Kidney (tissue), 14 donors: Measurements from ENCODE around the gene TRRAP. TPM values are rescaled to one million over a fixed set of nuclear protein-coding genes. Genes with fewer than 3 reads are reported as not detected.

Experiments
- DNase-seq, 5 donors: peaks; one replicate each; pipeline ENCODE4 v3.0.0-alpha.2; 2013 to 2020
- FAIRE-seq: peaks from 2 replicates; lab custom pipeline; 2012; peaks lifted over from hg19 to GRCh38; lab: Jason Lieb, UNC
- H3K27ac ChIP-seq, 2 donors: one replicate each; pipeline ENCODE4 v1.7.0; 2013; ENCODE audit warnings: low read depth in 2 of 2, low read length in 2 of 2, inconsistent platforms in 1 of 2
- H3K27me3 ChIP-seq: one replicate; pipeline ENCODE4 v1.7.1; 2013; ENCODE audit warnings: low read length, inconsistent platforms; ENCODE audit not compliant: control insufficient read depth, insufficient read depth
- H3K36me3 ChIP-seq, 3 donors: one replicate each; pipeline versions ENCODE4 v1.7.0 to v1.7.1; 2013; ENCODE audit warnings: low read length in 3 of 3, control low read depth in 1 of 3, inconsistent platforms in 1 of 3; ENCODE audit not compliant: insufficient read depth in 3 of 3, control insufficient read depth in 2 of 3
- H3K4me1 ChIP-seq, 3 donors: one replicate each; pipeline versions ENCODE4 v1.7.0 to v1.7.1; 2013; ENCODE audit warnings: low read length in 3 of 3, inconsistent platforms in 1 of 3, low read depth in 1 of 3; ENCODE audit not compliant: control insufficient read depth in 2 of 3, insufficient read depth in 2 of 3
- H3K4me3 ChIP-seq, 3 donors: one replicate each; pipeline versions ENCODE4 v1.7.0 to v1.8.1; 2013; ENCODE audit warnings: low read length in 3 of 3, control low read depth in 1 of 3, inconsistent platforms in 1 of 3
- H3K9ac ChIP-seq, 3 donors: one replicate each; pipeline versions ENCODE4 v1.7.0 to v1.7.1; 2013; ENCODE audit warnings: low read length in 3 of 3, control low read depth in 1 of 3, inconsistent platforms in 1 of 3
- H3K9me3 ChIP-seq, 3 donors: one replicate each; pipeline versions ENCODE4 v1.7.0 to v1.7.1; 2013; ENCODE audit warnings: low read length in 3 of 3, control low read depth in 1 of 3, inconsistent platforms in 1 of 3; ENCODE audit not compliant: control insufficient read depth in 2 of 3, insufficient read depth in 1 of 3
- CTCF ChIP-seq: IDR thresholded peaks from 3 replicates; pipeline ENCODE4 v1.5.1; 2012; ENCODE audit warnings: mild to moderate bottlenecking, moderate library complexity, borderline replicate concordance; ENCODE audit not compliant: insufficient read depth; ENCODE audit errors: extremely low read depth
- intact Hi-C: fragments of 100-400 bp; cut with DNase I; formaldehyde crosslinking; loops from one replicate; pipeline ENCODE4 v1.11.1; 2022
- polyA plus RNA-seq: library from polyadenylated mRNA; stranded (reverse); fragments of 350-450 nt; fragmentation: Illumina TruSeq; extraction: RNeasy Lipid Tissue Mini Kit (QIAGEN cat#74804); gene quantifications from one replicate; pipeline ENCODE4 v1.2.3, GENCODE V29; 2014; ENCODE audit warnings: low read depth, low replicate concordance; ENCODE audit not compliant: insufficient read depth
- total RNA-seq: library from RNA; stranded (reverse); fragmentation: NEBNext Ultra II Directional; extraction: Animal tissue kit (Norgen Biotek cat#: 25700); gene quantifications from one replicate; pipeline ENCODE4 v1.2.1, GENCODE V29; 2021
- donor health status: control.
- donor health status: control.
- donor health status: control.
- donor health status: control.
- donor health status: control.
- donor health status: DM: yes; HTN: yes; CAD: no.
- donor health status: Normal renal cell carcinoma (clear cell type).

The TRRAP gene
- total and polyA plus RNA-seq, 2 donors from 2014 or later: 7.0 to 47.7 TPM

DNA sequence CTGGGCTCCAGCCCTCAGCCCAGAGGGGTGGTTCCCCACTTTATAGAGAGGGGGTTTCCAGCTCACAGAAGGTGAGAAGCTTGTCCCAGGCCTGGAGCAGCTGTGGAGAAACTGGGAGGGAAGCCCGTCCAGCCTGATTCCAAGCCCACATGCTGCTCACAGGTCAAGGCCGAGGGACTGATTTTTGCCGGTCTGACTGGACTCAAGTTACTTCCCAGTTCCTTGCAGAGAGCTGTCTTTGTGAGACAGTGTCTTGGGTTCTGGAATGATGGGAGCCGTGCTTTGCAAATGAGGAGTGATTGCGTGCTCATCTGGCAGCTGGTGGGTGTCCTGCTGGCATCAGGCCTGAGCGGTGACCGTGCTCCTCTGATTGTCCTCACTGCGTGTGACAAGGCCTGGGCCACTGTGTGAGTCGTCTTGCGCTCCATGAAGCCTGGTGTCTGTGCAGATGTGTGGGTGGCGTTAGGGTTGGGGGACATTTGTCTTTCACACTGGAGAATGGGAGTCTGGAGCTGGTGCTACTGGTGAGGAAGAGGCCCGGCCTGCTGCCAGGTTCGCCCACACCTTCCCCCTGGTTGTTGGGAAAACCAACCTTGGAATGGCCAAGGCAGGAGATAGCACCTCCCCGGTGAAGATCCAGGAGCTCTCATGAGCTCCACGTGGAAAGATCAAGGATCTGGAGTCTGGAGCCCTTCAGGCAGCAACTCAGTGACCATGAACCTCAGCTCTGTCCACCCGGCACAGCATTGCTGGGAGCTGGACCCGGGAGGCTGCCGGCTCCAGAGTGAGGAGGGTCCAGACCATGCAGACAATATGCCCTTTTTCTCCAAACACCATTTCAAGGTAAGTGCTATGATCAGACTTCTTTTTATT is 136.0 kb downstream of the TRRAP start:
- Histone ChIP-seq H3K27ac (no peak overlapping the region), H3K9me3 (no peaks in the 10 kb centered on the region), H3K36me3 (peaks cover 4 to 43% (median 32%) of the 10 kb centered on the region in 3 donors), H3K4me3 (no peak overlapping the region), H3K9ac (no peak overlapping the region), H3K4me1 (no peaks in the 10 kb centered on the region), H3K27me3 (no peaks in the 10 kb centered on the region)
- FAIRE-seq (no peak), DNase-seq (peak in 1 of 5 donors; percentile 53)
- intact Hi-C loops: no loop called here
- no peak for TF ChIP-seq CTCF

DNA sequence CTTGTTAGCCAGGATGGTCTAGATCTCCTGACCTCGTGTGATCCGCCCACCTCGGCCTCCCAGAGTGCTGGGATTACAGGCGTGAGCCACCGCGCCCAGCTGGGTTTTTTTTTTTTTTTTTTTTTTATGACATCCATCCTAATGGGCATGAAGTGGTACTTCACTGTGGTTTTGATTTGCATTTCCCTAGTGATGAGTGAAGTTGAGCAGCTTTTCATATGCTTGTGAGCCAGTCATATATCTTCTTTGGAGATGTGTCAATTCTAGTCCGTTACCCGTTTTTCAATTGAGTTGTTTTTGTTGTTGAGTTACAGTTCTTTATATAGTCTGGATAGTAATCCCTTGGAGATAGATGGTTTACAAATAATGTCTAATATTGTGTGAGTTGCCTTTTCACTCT is 137.9 kb downstream of the TRRAP start:
- TF ChIP-seq CTCF: no peak
- no peak for FAIRE-seq
- Histone ChIP-seq H3K9ac (no peak overlapping the region), H3K4me3 (no peak overlapping the region), H3K27ac (no peak overlapping the region), H3K4me1 (no peaks in the 10 kb centered on the region), H3K27me3 (no peaks in the 10 kb centered on the region), H3K9me3 (no peaks in the 10 kb centered on the region), H3K36me3 (peaks cover 4 to 33% (median 31%) of the 10 kb centered on the region in 3 donors)
- no peak for DNase-seq
- intact Hi-C loops: no loop called here

DNA sequence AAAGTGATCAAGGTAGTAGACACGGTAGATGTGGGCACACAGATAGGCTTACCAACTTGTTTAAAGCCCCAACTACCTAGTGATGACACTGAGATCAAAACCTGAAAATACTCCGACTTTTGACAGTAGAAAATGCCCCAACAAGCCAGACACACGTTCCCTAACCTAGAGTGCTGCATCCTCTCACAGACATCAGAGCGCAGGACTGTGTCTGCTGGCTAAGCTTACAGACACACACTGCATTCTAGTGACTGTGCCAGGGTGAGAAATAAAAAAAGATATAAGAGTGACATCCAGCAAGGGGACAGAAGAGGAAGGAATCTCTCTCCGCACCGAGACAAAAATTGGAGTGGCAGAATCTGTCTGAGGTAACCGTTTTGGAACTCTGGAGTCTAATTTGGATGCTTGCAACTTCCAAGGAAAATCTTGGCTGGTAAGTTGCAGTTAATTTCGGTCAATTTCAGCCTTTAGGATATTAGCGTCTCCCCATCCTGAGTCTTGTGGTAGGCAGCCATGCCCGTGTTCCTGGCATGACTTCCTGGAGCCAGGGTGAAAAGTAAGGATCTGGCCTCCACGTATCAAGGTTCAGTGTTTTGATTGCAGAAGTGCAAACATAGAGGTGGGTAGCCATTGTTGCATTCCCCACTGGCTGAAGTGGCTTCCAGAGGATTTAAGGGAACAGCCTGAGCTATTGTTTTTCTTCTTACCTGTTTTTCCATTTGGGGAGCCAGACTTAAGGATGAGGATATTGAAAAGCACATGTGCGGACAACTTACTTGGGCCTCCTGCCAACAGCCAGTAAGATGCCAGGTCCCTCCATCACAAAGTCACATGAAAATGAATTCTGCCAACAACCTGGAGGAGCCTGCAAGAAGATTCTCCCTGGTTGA is 141.4 kb downstream of the TRRAP start:
- no peak for FAIRE-seq
- Histone ChIP-seq H3K9ac (no peak overlapping the region), H3K4me1 (no peaks in the 10 kb centered on the region), H3K36me3 (peaks cover 2 to 11% (median 3%) of the 10 kb centered on the region in 3 donors), H3K9me3 (no peaks in the 10 kb centered on the region), H3K4me3 (no peak overlapping the region), H3K27ac (no peak overlapping the region), H3K27me3 (no peaks in the 10 kb centered on the region)
- intact Hi-C loops: no loop called here
- DNase-seq: no peak
- no peak for TF ChIP-seq CTCF
